K562 (cell line): Measurements from ENCODE around the gene ARHGDIA. TPM values are rescaled to one million over a fixed set of nuclear protein-coding genes. Genes with fewer than 3 reads are reported as not detected.

ENCODE experiments used
- DNMT1 ChIP-seq: fragments of 450-650 bp; IDR thresholded peaks from 2 replicates; pipeline ENCODE4 v1.6.1; 2016; ENCODE audit warnings: antibody characterized with exemption, mild to moderate bottlenecking
- EWSR1 ChIP-seq: fragments of 450-650 bp; IDR thresholded peaks from 2 replicates; pipeline ENCODE4 v1.6.1; 2018; ENCODE audit warnings: borderline replicate concordance, mild to moderate bottlenecking, low read depth, moderate library complexity; ENCODE audit not compliant: partially characterized antibody
- HNRNPUL1 ChIP-seq: fragments of 200-400 bp; formaldehyde crosslinking; IDR thresholded peaks from 2 replicates; pipeline ENCODE4 v1.6.1; 2017; ENCODE audit warnings: low read length
- KLF10 ChIP-seq: fragments of 250-450 bp; sonication (Bioruptor Pico); IDR thresholded peaks from 2 replicates; pipeline ENCODE4 v1.6.1; 2021; ENCODE audit warnings: matching md5 sums
- MAFG ChIP-seq: fragments of 450-650 bp; conservative IDR thresholded peaks from 2 replicates; pipeline ENCODE4 v1.6.1; 2016; ENCODE audit warnings: missing genetic modification characterization, missing compliant biosample characterization
- MEIS2 ChIP-seq: fragments of 450-650 bp; IDR thresholded peaks from 2 replicates; pipeline ENCODE4 v1.6.1; 2014; ENCODE audit warnings: mild to moderate bottlenecking; ENCODE audit not compliant: partially characterized antibody
- MTF1 ChIP-seq: fragments of 250-450 bp; sonication (Bioruptor Pico); IDR thresholded peaks from 2 replicates; pipeline ENCODE4 v1.9.0; 2021; ENCODE audit warnings: moderate library complexity, mild to moderate bottlenecking, inconsistent platforms, borderline replicate concordance
- MXI1 ChIP-seq: IDR thresholded peaks from 2 replicates; pipeline ENCODE4 v1.6.1; 2011; ENCODE audit warnings: low read depth, mild to moderate bottlenecking, improper control_type of control experiment, low read length
- NRF1 ChIP-seq, 2 experiments: fragments of 450-650 bp; IDR thresholded peaks in 1 of 2; conservative IDR thresholded peaks in 1 of 2; 2 replicates each; pipeline ENCODE4 v1.6.1; 2014; ENCODE audit warnings: mild to moderate bottlenecking in 2 of 2
- PCBP1 ChIP-seq: fragments of 200-400 bp; formaldehyde crosslinking; IDR thresholded peaks from 2 replicates; pipeline ENCODE4 v1.6.1; 2018; ENCODE audit warnings: mild to moderate bottlenecking, low read depth, low read length; ENCODE audit not compliant: poor library complexity, severe bottlenecking
- PHF21A ChIP-seq: fragments of 450-650 bp; IDR thresholded peaks from 2 replicates; pipeline ENCODE4 v1.6.1; 2017; ENCODE audit warnings: low read depth, borderline replicate concordance
- POLR2AphosphoS5 ChIP-seq: IDR thresholded peaks from 2 replicates; pipeline ENCODE4 v1.6.1; 2011; ENCODE audit warnings: mild to moderate bottlenecking, low read depth, low read length, moderate library complexity; ENCODE audit not compliant: control insufficient read depth, insufficient read depth
- SMAD3 ChIP-seq: fragments of 450-650 bp; formaldehyde crosslinking; conservative IDR thresholded peaks from 2 replicates; pipeline ENCODE4 v1.4.0; 2020; ENCODE audit warnings: mild to moderate bottlenecking
- THAP7 ChIP-seq: fragments of 250-450 bp; sonication (Bioruptor Pico); IDR thresholded peaks from 2 replicates; pipeline ENCODE4 v1.5.0; 2021
- TRIM28 ChIP-seq: fragments of 450-650 bp; IDR thresholded peaks from 2 replicates; pipeline ENCODE4 v1.6.1; 2017
- ZBTB17 ChIP-seq: fragments of 450-650 bp; formaldehyde crosslinking; IDR thresholded peaks from 2 replicates; pipeline ENCODE4 v1.4.0; 2020; ENCODE audit warnings: mild to moderate bottlenecking
- ZNF232 ChIP-seq: sonication (generic); formaldehyde crosslinking; IDR thresholded peaks from 2 replicates; pipeline ENCODE4 v1.8.0; 2022; ENCODE audit warnings: mild to moderate bottlenecking, missing genetic modification reagents
- ZNF324 ChIP-seq: fragments of 250-450 bp; sonication (Bioruptor Pico); IDR thresholded peaks from 2 replicates; pipeline ENCODE4 v1.4.0; 2020; ENCODE audit warnings: mild to moderate bottlenecking
- ZNF354B ChIP-seq: fragments of 250-450 bp; sonication (Bioruptor Pico); IDR thresholded peaks from 2 replicates; pipeline ENCODE4 v1.4.0; 2020
- polyA plus RNA-seq, 8 experiments: library from polyadenylated mRNA; depleted of rRNA in 4 of 8; stranded (reverse) in 5 of 8; unstranded in 3 of 8; fragments of >200 nt; fragmentation: Nextera tagmentation in 2 of 8; fragmentation: Illumina TruSeq in 1 of 8; extraction: Ambion mirVana in 2 of 8; extraction: Trizol in 1 of 8; gene quantifications; 2 replicates each; pipeline versions ENCODE4 v1.2.1 to v1.2.3, GENCODE V29; 2011 to 2014; ENCODE audit warnings: inconsistent platforms in 1 of 8, missing spikeins in 1 of 8
- total RNA-seq, 7 experiments: library from RNA; depleted of rRNA in 6 of 7; stranded (reverse); fragments of >200 nt in 6 of 7; fragmentation: Illumina TruSeq in 2 of 7; extraction: Trizol in 2 of 7; gene quantifications; 2 replicates each; pipeline versions ENCODE4 v1.2.1 to v1.2.3, GENCODE V29; 2011 to 2021; ENCODE audit warnings: low replicate concordance in 1 of 7
- TF ChIP-seq, protein P1 (sequence below): conservative IDR thresholded peaks from 2 replicates; pipeline ENCODE4 v1.6.1; 2011; ENCODE audit warnings: low read depth, mild to moderate bottlenecking, low read length; ENCODE audit not compliant: control insufficient read depth
- TF ChIP-seq, protein P2 (sequence below): sonication (generic); formaldehyde crosslinking; IDR thresholded peaks from 2 replicates; pipeline ENCODE4 v1.8.1; 2023; ENCODE audit warnings: mild to moderate bottlenecking, missing genetic modification reagents
- TF ChIP-seq, protein P3 (sequence below): fragments of 450-650 bp; formaldehyde crosslinking; IDR thresholded peaks from 2 replicates; pipeline ENCODE4 v1.4.0; 2020; ENCODE audit warnings: mild to moderate bottlenecking
- TF ChIP-seq, protein P4 (sequence below): sonication (generic); IDR thresholded peaks from 2 replicates; pipeline ENCODE4 v1.6.1; 2016

The ARHGDIA gene
- total and polyA plus RNA-seq, 9 of the 15 experiments (the other 6 are each of a cell fraction or from before 2014, with no cell fraction given) = 9.6 to 340 (median 97.6) TPM

DNA sequence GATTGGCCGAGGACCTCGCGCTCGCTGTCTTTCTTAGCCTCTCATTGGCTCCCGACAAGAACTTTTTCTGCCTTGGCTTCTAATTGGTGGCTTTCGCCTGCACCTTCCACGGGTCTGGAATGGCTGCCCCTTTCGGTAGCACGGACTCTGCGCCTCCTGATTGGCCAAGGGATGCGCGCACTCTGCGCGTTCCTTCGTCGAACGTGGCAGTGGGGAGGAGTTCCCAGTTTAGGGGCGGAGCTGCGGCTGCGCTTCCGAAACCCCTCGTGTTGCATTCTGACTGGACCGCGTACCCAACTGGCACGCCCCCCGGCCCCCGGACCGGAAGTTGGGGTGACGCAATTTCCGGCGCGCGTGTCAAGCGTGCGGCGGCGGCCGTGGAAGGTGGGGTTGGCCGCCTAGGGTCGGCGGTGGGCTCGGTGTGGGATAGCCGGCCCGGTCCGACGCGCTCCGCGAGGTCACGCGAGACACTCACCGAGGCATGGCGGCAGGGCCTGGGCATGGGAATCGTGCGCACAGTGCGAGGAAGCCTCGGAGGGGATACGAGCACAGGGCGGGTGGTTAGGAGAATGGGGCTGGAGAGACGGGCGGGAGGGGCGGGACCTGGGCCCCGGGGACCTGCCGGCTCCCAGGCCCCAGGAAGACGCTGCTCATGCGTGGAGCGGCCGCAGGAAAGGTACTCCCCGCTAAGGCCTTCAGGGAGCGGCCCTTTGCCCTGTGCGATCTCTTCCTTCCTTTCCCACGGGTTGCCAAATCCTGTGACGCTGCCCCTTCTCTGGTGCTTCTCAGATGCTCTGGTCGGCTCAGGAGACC, 10.2 kb downstream of the ARHGDIA start (continued):
- TF ChIP-seq, protein P1, sequence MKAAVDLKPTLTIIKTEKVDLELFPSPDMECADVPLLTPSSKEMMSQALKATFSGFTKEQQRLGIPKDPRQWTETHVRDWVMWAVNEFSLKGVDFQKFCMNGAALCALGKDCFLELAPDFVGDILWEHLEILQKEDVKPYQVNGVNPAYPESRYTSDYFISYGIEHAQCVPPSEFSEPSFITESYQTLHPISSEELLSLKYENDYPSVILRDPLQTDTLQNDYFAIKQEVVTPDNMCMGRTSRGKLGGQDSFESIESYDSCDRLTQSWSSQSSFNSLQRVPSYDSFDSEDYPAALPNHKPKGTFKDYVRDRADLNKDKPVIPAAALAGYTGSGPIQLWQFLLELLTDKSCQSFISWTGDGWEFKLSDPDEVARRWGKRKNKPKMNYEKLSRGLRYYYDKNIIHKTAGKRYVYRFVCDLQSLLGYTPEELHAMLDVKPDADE = peak; percentile 55; the same call in 1 of the 2 replicates
- TF ChIP-seq ZBTB17 = peak; percentile 70; the same call in 1 of the 2 replicates
- no peak for TF ChIP-seq MAFG
- TF ChIP-seq MXI1 = no peak
- no peak for TF ChIP-seq EWSR1
- TF ChIP-seq MTF1 (CRISPR knock-in tag) = no peak; the same call in 1 of the 2 replicates
- TF ChIP-seq ZNF354B (CRISPR knock-in tag) = peak; percentile 67
- TF ChIP-seq ZNF232 (CRISPR knock-in tag) = no peak
- TF ChIP-seq TRIM28 = no peak
- TF ChIP-seq PCBP1 = no peak
- TF ChIP-seq PHF21A = no peak
- TF ChIP-seq NRF1 (conservative IDR thresholded peaks at IDR 0.05 in 1 of 2, IDR thresholded peaks at IDR 0.05 in 1 of 2) = peak; percentile 97 to 98
- no peak for TF ChIP-seq THAP7 (CRISPR knock-in tag)
- TF ChIP-seq, protein P2, sequence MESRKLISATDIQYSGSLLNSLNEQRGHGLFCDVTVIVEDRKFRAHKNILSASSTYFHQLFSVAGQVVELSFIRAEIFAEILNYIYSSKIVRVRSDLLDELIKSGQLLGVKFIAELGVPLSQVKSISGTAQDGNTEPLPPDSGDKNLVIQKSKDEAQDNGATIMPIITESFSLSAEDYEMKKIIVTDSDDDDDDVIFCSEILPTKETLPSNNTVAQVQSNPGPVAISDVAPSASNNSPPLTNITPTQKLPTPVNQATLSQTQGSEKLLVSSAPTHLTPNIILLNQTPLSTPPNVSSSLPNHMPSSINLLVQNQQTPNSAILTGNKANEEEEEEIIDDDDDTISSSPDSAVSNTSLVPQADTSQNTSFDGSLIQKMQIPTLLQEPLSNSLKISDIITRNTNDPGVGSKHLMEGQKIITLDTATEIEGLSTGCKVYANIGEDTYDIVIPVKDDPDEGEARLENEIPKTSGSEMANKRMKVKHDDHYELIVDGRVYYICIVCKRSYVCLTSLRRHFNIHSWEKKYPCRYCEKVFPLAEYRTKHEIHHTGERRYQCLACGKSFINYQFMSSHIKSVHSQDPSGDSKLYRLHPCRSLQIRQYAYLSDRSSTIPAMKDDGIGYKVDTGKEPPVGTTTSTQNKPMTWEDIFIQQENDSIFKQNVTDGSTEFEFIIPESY (CRISPR knock-in tag) = 0 out of 2 replicates have a peak, but pooled peaks have one; percentile 26
- TF ChIP-seq HNRNPUL1 = no peak
- TF ChIP-seq DNMT1 = no peak
- no peak for TF ChIP-seq KLF10 (CRISPR knock-in tag)
- TF ChIP-seq, protein P3, sequence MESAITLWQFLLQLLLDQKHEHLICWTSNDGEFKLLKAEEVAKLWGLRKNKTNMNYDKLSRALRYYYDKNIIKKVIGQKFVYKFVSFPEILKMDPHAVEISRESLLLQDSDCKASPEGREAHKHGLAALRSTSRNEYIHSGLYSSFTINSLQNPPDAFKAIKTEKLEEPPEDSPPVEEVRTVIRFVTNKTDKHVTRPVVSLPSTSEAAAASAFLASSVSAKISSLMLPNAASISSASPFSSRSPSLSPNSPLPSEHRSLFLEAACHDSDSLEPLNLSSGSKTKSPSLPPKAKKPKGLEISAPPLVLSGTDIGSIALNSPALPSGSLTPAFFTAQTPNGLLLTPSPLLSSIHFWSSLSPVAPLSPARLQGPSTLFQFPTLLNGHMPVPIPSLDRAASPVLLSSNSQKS (CRISPR knock-in tag) = no peak
- TF ChIP-seq, protein P4, sequence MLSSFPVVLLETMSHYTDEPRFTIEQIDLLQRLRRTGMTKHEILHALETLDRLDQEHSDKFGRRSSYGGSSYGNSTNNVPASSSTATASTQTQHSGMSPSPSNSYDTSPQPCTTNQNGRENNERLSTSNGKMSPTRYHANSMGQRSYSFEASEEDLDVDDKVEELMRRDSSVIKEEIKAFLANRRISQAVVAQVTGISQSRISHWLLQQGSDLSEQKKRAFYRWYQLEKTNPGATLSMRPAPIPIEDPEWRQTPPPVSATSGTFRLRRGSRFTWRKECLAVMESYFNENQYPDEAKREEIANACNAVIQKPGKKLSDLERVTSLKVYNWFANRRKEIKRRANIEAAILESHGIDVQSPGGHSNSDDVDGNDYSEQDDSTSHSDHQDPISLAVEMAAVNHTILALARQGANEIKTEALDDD = no peak
- peak; percentile 77 for TF ChIP-seq MEIS2
- peak; percentile 95 for TF ChIP-seq SMAD3 (CRISPR knock-in tag)
- TF ChIP-seq POLR2AphosphoS5 = peak; percentile 64
- TF ChIP-seq ZNF324 (CRISPR knock-in tag) = no peak
